ENCODE results near the gene METTL5.

Gene METTL5

GRCh38 chr2:169778446-169778845 is 46.3 kb downstream of the METTL5 start:
- no peak for DNase-seq

- no peak for DNase-seq
Observed at GRCh38 chr2:169776252-169776761, 48.4 kb downstream of the METTL5 start.

GRCh38 chr2:169775765-169776164 is 48.9 kb downstream of the METTL5 start:
- no peak for DNase-seq

- DNase-seq: no peak
Observed at GRCh38 chr2:169775354-169775753, 49.4 kb downstream of the METTL5 start.

DNA sequence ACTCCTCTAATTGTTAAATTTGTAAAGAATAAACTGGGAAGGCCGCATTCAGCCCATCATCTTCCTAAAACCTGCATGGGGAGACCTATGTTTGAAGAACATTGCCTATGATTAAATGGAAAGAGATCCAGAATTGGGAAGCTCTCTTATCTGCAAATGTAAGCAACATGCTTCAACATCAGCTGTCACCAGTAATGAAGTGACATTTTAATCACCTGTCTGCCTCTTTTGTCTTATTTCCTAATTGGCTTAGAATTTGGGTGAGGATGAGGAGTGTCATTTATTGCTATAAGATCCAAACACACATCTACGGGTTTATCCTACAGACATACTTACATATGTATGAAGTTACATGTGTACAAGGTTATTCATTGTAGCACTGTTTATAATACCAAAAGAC is 52.1 kb downstream of the METTL5 start:
- DNase-seq: no peak

DNA sequence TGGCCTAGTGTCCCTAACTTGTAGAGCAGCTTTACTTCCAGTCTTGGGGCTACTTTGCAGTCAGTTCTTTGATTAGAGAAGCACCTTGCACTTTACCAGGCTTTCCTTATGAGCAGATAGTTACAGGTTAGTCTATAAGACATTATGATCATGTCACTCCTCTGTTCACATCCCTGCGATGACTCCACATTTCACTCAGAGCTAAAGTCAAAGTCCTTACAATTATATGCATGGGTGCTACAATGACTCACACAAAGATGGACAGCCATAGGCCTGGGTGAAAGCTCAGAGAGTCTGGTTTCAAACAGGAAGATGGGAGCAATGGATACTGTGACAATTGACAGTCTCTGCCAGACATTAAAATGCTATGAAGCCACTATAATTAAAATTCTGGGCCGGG is 53.1 kb downstream of the METTL5 start:
- DNase-seq: no peak

GRCh38 chr2:169771021-169771420 is 53.7 kb downstream of the METTL5 start:
- no peak for DNase-seq

GRCh38 chr2:169768262-169768995 is 56.3 kb downstream of the METTL5 start:
- DNase-seq: peak; percentile 34

GRCh38 chr2:169767243-169767888 is 57.3 kb downstream of the METTL5 start:
- DNase-seq: peak; percentile 54

GRCh38 chr2:169765523-169765922 is 59.2 kb downstream of the METTL5 start:
- DNase-seq: no peak

DNA sequence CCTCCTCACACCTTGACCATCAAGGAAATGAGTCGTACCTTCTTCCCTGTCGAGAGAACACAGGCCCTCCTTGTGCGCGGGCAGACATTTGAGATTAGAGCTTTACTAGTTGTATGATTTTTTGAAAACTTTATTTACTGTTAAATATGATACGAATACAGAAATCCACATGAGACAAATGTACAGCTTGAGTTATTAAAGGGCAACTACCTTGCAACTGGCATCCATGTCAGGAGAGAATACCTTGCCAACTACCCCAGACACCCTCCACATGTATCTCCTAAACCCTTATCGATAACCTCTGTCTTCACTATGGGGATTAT is 62.8 kb downstream of the METTL5 start:
- no peak for DNase-seq

Measured in femur (tissue), 1 donor.